Astrocyte (in vitro differentiated cells and primary cell): ENCODE data around the gene CALML6. TPM values are rescaled to one million over a fixed set of nuclear protein-coding genes. Genes with fewer than 3 reads are reported as not detected.

Source experiments
- DNase-seq: peaks from one replicate; pipeline ENCODE4 v3.0.0-alpha.2; 2010; ENCODE audit warnings: low read depth
- FAIRE-seq: peaks from 2 replicates; lab custom pipeline; 2011; peaks lifted over from hg19 to GRCh38; lab: Jason Lieb, UNC
- H2AFZ ChIP-seq: 2 replicates; pipeline ENCODE4 v1.6.0; 2012; ENCODE audit warnings: low read depth, low read length, inconsistent platforms
- H3K27ac ChIP-seq: 2 replicates; pipeline ENCODE4 v1.5.1; 2011; ENCODE audit warnings: low read depth, low read length, inconsistent platforms
- H3K27me3 ChIP-seq: 2 replicates; pipeline ENCODE4 v1.6.0; 2011; ENCODE audit warnings: low read length, inconsistent platforms; ENCODE audit not compliant: insufficient read depth
- H3K36me3 ChIP-seq: 2 replicates; pipeline ENCODE4 v1.5.1; 2011; ENCODE audit warnings: low read length, inconsistent platforms; ENCODE audit not compliant: insufficient read depth
- H3K4me1 ChIP-seq: 2 replicates; pipeline ENCODE4 v1.5.1; 2011; ENCODE audit warnings: low read length, inconsistent platforms; ENCODE audit not compliant: insufficient read depth
- H3K4me2 ChIP-seq: 2 replicates; pipeline ENCODE4 v1.6.0; 2012; ENCODE audit warnings: low read length, inconsistent platforms
- H3K4me3 ChIP-seq: 2 replicates; pipeline ENCODE4 v1.5.1; 2011; ENCODE audit warnings: low read depth, mild to moderate bottlenecking, low read length, inconsistent platforms; ENCODE audit not compliant: insufficient read depth
- H3K79me2 ChIP-seq: 2 replicates; pipeline ENCODE4 v1.6.0; 2012; ENCODE audit warnings: mild to moderate bottlenecking, low read length, inconsistent platforms; ENCODE audit not compliant: insufficient read depth
- H3K9ac ChIP-seq: 2 replicates; pipeline ENCODE4 v1.6.0; 2012; ENCODE audit warnings: mild to moderate bottlenecking, low read length, inconsistent platforms
- H3K9me3 ChIP-seq: 2 replicates; pipeline ENCODE4 v1.5.1; 2012; ENCODE audit warnings: low read depth, mild to moderate bottlenecking, low read length, inconsistent platforms; ENCODE audit not compliant: insufficient read depth
- H4K20me1 ChIP-seq: 2 replicates; pipeline ENCODE4 v1.6.0; 2012; ENCODE audit warnings: low read length, inconsistent platforms; ENCODE audit not compliant: insufficient read depth
- H3K27ac Mint-ChIP-seq: one replicate; pipeline ENCODE4 v1.8.0; 2021; ENCODE audit warnings: mild to moderate bottlenecking, mixed read lengths; ENCODE audit not compliant: unreplicated experiment
- H3K27me3 Mint-ChIP-seq: one replicate; pipeline ENCODE4 v1.8.0; 2021; ENCODE audit warnings: low read depth, mixed read lengths; ENCODE audit not compliant: unreplicated experiment
- H3K36me3 Mint-ChIP-seq: one replicate; pipeline ENCODE4 v1.8.0; 2021; ENCODE audit warnings: low read depth, mixed read lengths; ENCODE audit not compliant: unreplicated experiment
- H3K4me1 Mint-ChIP-seq: one replicate; pipeline ENCODE4 v1.8.0; 2021; ENCODE audit warnings: low read depth, mixed read lengths; ENCODE audit not compliant: unreplicated experiment
- H3K4me3 Mint-ChIP-seq: one replicate; pipeline ENCODE4 v1.8.0; 2021; ENCODE audit warnings: mild to moderate bottlenecking, moderate library complexity, mixed read lengths; ENCODE audit not compliant: unreplicated experiment
- H3K9me3 Mint-ChIP-seq: one replicate; pipeline ENCODE4 v1.8.0; 2021; ENCODE audit warnings: mild to moderate bottlenecking, mixed read lengths; ENCODE audit not compliant: unreplicated experiment
- CTCF ChIP-seq: IDR thresholded peaks from 2 replicates; pipeline ENCODE4 v1.5.1; 2011; ENCODE audit warnings: low read depth, mild to moderate bottlenecking, inconsistent platforms, low read length, moderate library complexity; ENCODE audit not compliant: insufficient read depth
- EZH2 ChIP-seq: IDR thresholded peaks from 2 replicates; pipeline ENCODE4 v1.6.1; 2012; ENCODE audit warnings: mild to moderate bottlenecking, low read length, inconsistent platforms; ENCODE audit not compliant: insufficient read depth
- total RNA-seq: library from RNA; stranded (reverse); gene quantifications from 2 replicates; pipeline ENCODE4 v1.2.1, GENCODE V29; 2021

Gene CALML6
- total RNA-seq, 1 donor from 2014 or later: 0.91 TPM

- no peak for TF ChIP-seq EZH2
- no peak for TF ChIP-seq CTCF
- peaks cover 15% of the 10 kb centered on the region for H3K27me3 Mint-ChIP-seq
- Histone ChIP-seq H3K4me2 (no peak overlapping the region), H2AFZ (no peak overlapping the region), H3K27me3 (no peaks in the 10 kb centered on the region), H3K9ac (no peak overlapping the region), H3K27ac (no peak overlapping the region), H3K4me3 (no peak overlapping the region), H3K36me3 (no peaks in the 10 kb centered on the region), H3K9me3 (no peaks in the 10 kb centered on the region), H3K79me2 (no peaks in the 10 kb centered on the region), H3K4me1 (peaks cover 6% of the 10 kb centered on the region), H4K20me1 (no peaks in the 10 kb centered on the region)
- DNase-seq (no peak), FAIRE-seq (no peak)
- no peak overlapping the region for H3K4me3 Mint-ChIP-seq
- no peak overlapping the region for H3K27ac Mint-ChIP-seq
- no peaks in the 10 kb centered on the region for H3K9me3 Mint-ChIP-seq
- no peaks in the 10 kb centered on the region for H3K36me3 Mint-ChIP-seq
- H3K4me1 Mint-ChIP-seq: no peaks in the 10 kb centered on the region
Measured at GRCh38 chr1:1921901-1922701, 7.0 kb downstream of the CALML6 start.

DNA sequence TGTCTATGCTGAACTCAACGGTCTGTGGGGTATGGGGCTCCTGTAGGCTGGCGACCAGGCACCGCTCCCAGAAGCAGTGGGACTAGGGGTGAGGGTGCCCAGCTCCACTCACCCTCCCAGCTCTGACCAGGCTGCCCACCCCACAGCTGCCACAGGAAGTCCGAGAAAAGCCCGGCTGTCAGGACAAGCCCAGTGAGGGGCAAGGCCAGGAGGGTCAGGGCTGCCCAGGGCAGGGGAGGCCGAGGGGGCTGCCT is 7.6 kb downstream of the CALML6 start:
- Mint-ChIP-seq H3K36me3 (no peaks in the 10 kb centered on the region), H3K4me3 (no peak overlapping the region), H3K4me1 (no peaks in the 10 kb centered on the region), H3K27me3 (peaks cover 11% of the 10 kb centered on the region), H3K9me3 (no peaks in the 10 kb centered on the region), H3K27ac (no peak overlapping the region)
- Histone ChIP-seq H3K9me3 (no peaks in the 10 kb centered on the region), H3K27me3 (no peaks in the 10 kb centered on the region), H3K36me3 (no peaks in the 10 kb centered on the region), H3K4me1 (peaks cover 6% of the 10 kb centered on the region), H2AFZ (no peak overlapping the region), H3K27ac (no peak overlapping the region), H3K79me2 (no peaks in the 10 kb centered on the region), H3K4me2 (no peak overlapping the region), H3K4me3 (no peak overlapping the region), H4K20me1 (no peaks in the 10 kb centered on the region), H3K9ac (no peak overlapping the region)
- FAIRE-seq (no peak), DNase-seq (no peak)
- no peak for TF ChIP-seq CTCF
- no peak for TF ChIP-seq EZH2
